ENCODE measurements around the gene ADD3.

ADD3 gene

GRCh38 chr10:110058212-110058611, 50.4 kb downstream of the ADD3 start:
- no peak for TF ChIP-seq CTCF (IDR thresholded peaks at IDR 0.05)

GRCh38 chr10:110059925-110060324, 52.1 kb downstream of the ADD3 start:
- TF ChIP-seq CTCF (IDR thresholded peaks at IDR 0.05) = no peak

GRCh38 chr10:110061687-110062086, 53.9 kb downstream of the ADD3 start:
- TF ChIP-seq CTCF (IDR thresholded peaks at IDR 0.05) = no peak

- TF ChIP-seq CTCF (IDR thresholded peaks at IDR 0.05) = no peak
Measured at GRCh38 chr10:110065269-110065668, 57.5 kb downstream of the ADD3 start.

- TF ChIP-seq CTCF (IDR thresholded peaks at IDR 0.05) = no peak
Measured at GRCh38 chr10:110067960-110068770, 60.4 kb downstream of the ADD3 start.

GRCh38 chr10:110068780-110069179, 61.0 kb downstream of the ADD3 start:
- TF ChIP-seq CTCF (IDR thresholded peaks at IDR 0.05) = no peak

GRCh38 chr10:110069502-110069982, 61.8 kb downstream of the ADD3 start:
- no peak for TF ChIP-seq CTCF (IDR thresholded peaks at IDR 0.05)

Measured in LNCAP (cell line).